ENCODE results near the gene CYP27A1. TPM values are rescaled to one million over a fixed set of nuclear protein-coding genes. Genes with fewer than 3 reads are reported as not detected.

Gene CYP27A1
- total and polyA plus RNA-seq, 7 experiments from 2014 or later: 0.09 to 10.6 (median 3.0) TPM; not detected in 1

GRCh38 chr2:218831378-218831990 is 49.5 kb downstream of the CYP27A1 start, which contains the start of gene PRKAG3:
Gene PRKAG3 (minus strand): TSS chr2:218831803.
- Histone ChIP-seq H3K9me3 (ENCODE audit: control insufficient read depth in 2 of 3, low read length in 3 of 3) (no peaks in the 10 kb centered on the region), H3K27ac (ENCODE audit: low read depth, low read length) (no peak within 1 kb of the TSS), H3K4me1 (ENCODE audit: control insufficient read depth in 2 of 2, insufficient read depth in 2 of 2, low read length in 2 of 2) (no peaks in the 10 kb centered on the region), H3K36me3 (ENCODE audit: control insufficient read depth in 2 of 3, insufficient read depth in 3 of 3, low read length in 3 of 3) (no peaks in the 10 kb centered on the region), H3K27me3 (ENCODE audit: control insufficient read depth in 2 of 2, insufficient read depth in 2 of 2, low read length in 2 of 2) (no peaks in the 10 kb centered on the region), H3K4me3 (ENCODE audit: low read length) (no peak within 1 kb of the TSS)
- H3K4me3 Mint-ChIP-seq: no peak within 1 kb of the TSS
- DNase-seq (no peak), ATAC-seq (no peak)
- H3K9me3 Mint-ChIP-seq: no peaks in the 10 kb centered on the region
- peaks cover 0 to 3% (median 0%) of the 10 kb centered on the region in 7 donors for H3K4me1 Mint-ChIP-seq
- H3K27me3 Mint-ChIP-seq: peaks cover 20 to 41% (median 31%) of the 10 kb centered on the region in 5 donors
- intact Hi-C loops (cut with micrococcal nuclease): no loop called here
- ChIA-PET POLR2A (no interaction called here), CTCF (interaction anchor here (0.6 kb wide), 1 partner anchor 226 kb away, joined by 3 read pairs; no protein-coding TSS in a partner anchor)
- peak within 1 kb of the TSS in 2 of 9 donors; percentile 15 to 46 for H3K27ac Mint-ChIP-seq
- H3K36me3 Mint-ChIP-seq: no peaks in the 10 kb centered on the region

- ChIA-PET CTCF (interaction anchor here (0.6 kb wide), 1 partner anchor 226 kb away, joined by 3 read pairs; no protein-coding TSS in a partner anchor), POLR2A (no interaction called here)
- H3K27me3 Mint-ChIP-seq: peaks cover 23 to 44% (median 35%) of the 10 kb centered on the region in 5 donors
- Histone ChIP-seq H3K4me3 (ENCODE audit: low read length) (no peak overlapping the region), H3K27ac (ENCODE audit: low read depth, low read length) (no peak overlapping the region), H3K9me3 (ENCODE audit: control insufficient read depth in 2 of 3, low read length in 3 of 3) (peaks cover 0 to 1% (median 0%) of the 10 kb centered on the region in 3 experiments), H3K4me1 (ENCODE audit: control insufficient read depth in 2 of 2, insufficient read depth in 2 of 2, low read length in 2 of 2) (no peaks in the 10 kb centered on the region), H3K27me3 (ENCODE audit: control insufficient read depth in 2 of 2, insufficient read depth in 2 of 2, low read length in 2 of 2) (no peaks in the 10 kb centered on the region), H3K36me3 (ENCODE audit: control insufficient read depth in 2 of 3, insufficient read depth in 3 of 3, low read length in 3 of 3) (no peaks in the 10 kb centered on the region)
- peaks cover 0 to 3% (median 0%) of the 10 kb centered on the region in 5 donors for H3K36me3 Mint-ChIP-seq
- no peak overlapping the region for H3K4me3 Mint-ChIP-seq
- peaks cover 0 to 5% (median 3%) of the 10 kb centered on the region in 11 donors for H3K9me3 Mint-ChIP-seq
- peaks cover 0 to 3% (median 0%) of the 10 kb centered on the region in 7 donors for H3K4me1 Mint-ChIP-seq
- ATAC-seq (no peak), DNase-seq (no peak)
- no peak overlapping the region for H3K27ac Mint-ChIP-seq
- intact Hi-C loops (cut with micrococcal nuclease): no loop called here
Observed at GRCh38 chr2:218832081-218832480, 50.1 kb downstream of the CYP27A1 start.

- CTCF ChIA-PET: no interaction called here
- intact Hi-C loops (cut with micrococcal nuclease): no loop called here
- H3K9me3 Mint-ChIP-seq: peaks cover 0 to 9% (median 7%) of the 10 kb centered on the region in 11 donors
- DNase-seq (no peak), ATAC-seq (no peak)
- no peak overlapping the region for H3K27ac Mint-ChIP-seq
- Histone ChIP-seq H3K36me3 (ENCODE audit: control insufficient read depth in 2 of 3, insufficient read depth in 3 of 3, low read length in 3 of 3) (no peaks in the 10 kb centered on the region), H3K4me1 (ENCODE audit: control insufficient read depth in 2 of 2, insufficient read depth in 2 of 2, low read length in 2 of 2) (no peaks in the 10 kb centered on the region), H3K4me3 (ENCODE audit: low read length) (no peak overlapping the region), H3K9me3 (ENCODE audit: control insufficient read depth in 2 of 3, low read length in 3 of 3) (peaks cover 0 to 6% (median 0%) of the 10 kb centered on the region in 3 experiments), H3K27me3 (ENCODE audit: control insufficient read depth in 2 of 2, insufficient read depth in 2 of 2, low read length in 2 of 2) (no peaks in the 10 kb centered on the region), H3K27ac (ENCODE audit: low read depth, low read length) (no peak overlapping the region)
- peaks cover 27 to 48% (median 38%) of the 10 kb centered on the region in 5 donors for H3K27me3 Mint-ChIP-seq
- H3K4me1 Mint-ChIP-seq: peaks cover 0 to 3% (median 0%) of the 10 kb centered on the region in 7 donors
- POLR2A ChIA-PET: no interaction called here
- no peak overlapping the region for H3K4me3 Mint-ChIP-seq
- peaks cover 0 to 5% (median under 1%) of the 10 kb centered on the region in 5 donors for H3K36me3 Mint-ChIP-seq
Observed at GRCh38 chr2:218832520-218832919, 50.6 kb downstream of the CYP27A1 start.

GRCh38 chr2:218833023-218833609 is 51.2 kb downstream of the CYP27A1 start:
- intact Hi-C loops (cut with micrococcal nuclease): no loop called here
- Mint-ChIP-seq H3K36me3 (peaks cover 0 to 7% (median 4%) of the 10 kb centered on the region in 5 donors), H3K27ac (no peak overlapping the region), H3K27me3 (peaks cover 33 to 54% (median 44%) of the 10 kb centered on the region in 5 donors), H3K9me3 (peaks cover 0 to 15% (median 12%) of the 10 kb centered on the region in 11 donors), H3K4me3 (no peak overlapping the region), H3K4me1 (peaks cover 0 to 1% (median 0%) of the 10 kb centered on the region in 7 donors)
- ATAC-seq: no peak
- H3K9me3 ChIP-seq (ENCODE audit: control insufficient read depth in 2 of 3, low read length in 3 of 3): peaks cover 0 to 7% (median 0%) of the 10 kb centered on the region in 3 experiments
- CTCF ChIA-PET: no interaction called here
- no peaks in the 10 kb centered on the region for H3K36me3 ChIP-seq (ENCODE audit: control insufficient read depth in 2 of 3, insufficient read depth in 3 of 3, low read length in 3 of 3)
- POLR2A ChIA-PET: no interaction called here
- H3K27ac ChIP-seq (ENCODE audit: low read depth, low read length): no peak overlapping the region
- H3K27me3 ChIP-seq (ENCODE audit: control insufficient read depth in 2 of 2, insufficient read depth in 2 of 2, low read length in 2 of 2): no peaks in the 10 kb centered on the region
- DNase-seq: no peak
- no peaks in the 10 kb centered on the region for H3K4me1 ChIP-seq (ENCODE audit: control insufficient read depth in 2 of 2, insufficient read depth in 2 of 2, low read length in 2 of 2)
- no peak overlapping the region for H3K4me3 ChIP-seq (ENCODE audit: low read length)

- CTCF ChIA-PET: no interaction called here
- Histone ChIP-seq H3K27me3 (ENCODE audit: control insufficient read depth in 2 of 2, insufficient read depth in 2 of 2, low read length in 2 of 2) (no peaks in the 10 kb centered on the region), H3K9me3 (ENCODE audit: control insufficient read depth in 2 of 3, low read length in 3 of 3) (peaks cover 0 to 7% (median 0%) of the 10 kb centered on the region in 3 experiments), H3K4me3 (ENCODE audit: low read length) (no peak overlapping the region), H3K4me1 (ENCODE audit: control insufficient read depth in 2 of 2, insufficient read depth in 2 of 2, low read length in 2 of 2) (no peaks in the 10 kb centered on the region), H3K27ac (ENCODE audit: low read depth, low read length) (no peak overlapping the region), H3K36me3 (ENCODE audit: control insufficient read depth in 2 of 3, insufficient read depth in 3 of 3, low read length in 3 of 3) (no peaks in the 10 kb centered on the region)
- H3K4me1 Mint-ChIP-seq: peaks cover 0 to 1% (median 0%) of the 10 kb centered on the region in 7 donors
- intact Hi-C loops (cut with micrococcal nuclease): no loop called here
- H3K4me3 Mint-ChIP-seq: no peak overlapping the region
- no peak for DNase-seq
- no peak overlapping the region for H3K27ac Mint-ChIP-seq
- POLR2A ChIA-PET: no interaction called here
- ATAC-seq: no peak
- peaks cover 44 to 62% (median 55%) of the 10 kb centered on the region in 5 donors for H3K27me3 Mint-ChIP-seq
- peaks cover 0 to 8% (median 4%) of the 10 kb centered on the region in 5 donors for H3K36me3 Mint-ChIP-seq
- H3K9me3 Mint-ChIP-seq: peaks cover 0 to 24% (median 14%) of the 10 kb centered on the region in 11 donors
Observed at GRCh38 chr2:218834685-218835084, 52.7 kb downstream of the CYP27A1 start.

- H3K4me3 Mint-ChIP-seq: no peak overlapping the region
- peaks cover 54 to 63% (median 57%) of the 10 kb centered on the region in 5 donors for H3K27me3 Mint-ChIP-seq
- POLR2A ChIA-PET: no interaction called here
- peaks cover 0 to 7% (median 0%) of the 10 kb centered on the region in 3 experiments for H3K9me3 ChIP-seq (ENCODE audit: control insufficient read depth in 2 of 3, low read length in 3 of 3)
- H3K27ac ChIP-seq (ENCODE audit: low read depth, low read length): no peak overlapping the region
- DNase-seq: no peak
- peaks cover 0 to 29% (median 14%) of the 10 kb centered on the region in 11 donors for H3K9me3 Mint-ChIP-seq
- H3K4me1 Mint-ChIP-seq: peaks cover 0 to 1% (median 0%) of the 10 kb centered on the region in 7 donors
- CTCF ChIA-PET: no interaction called here
- H3K36me3 Mint-ChIP-seq: peaks cover 0 to 12% (median 4%) of the 10 kb centered on the region in 5 donors
- no peaks in the 10 kb centered on the region for H3K36me3 ChIP-seq (ENCODE audit: control insufficient read depth in 2 of 3, insufficient read depth in 3 of 3, low read length in 3 of 3)
- ATAC-seq: no peak
- H3K4me1 ChIP-seq (ENCODE audit: control insufficient read depth in 2 of 2, insufficient read depth in 2 of 2, low read length in 2 of 2): no peaks in the 10 kb centered on the region
- no peaks in the 10 kb centered on the region for H3K27me3 ChIP-seq (ENCODE audit: control insufficient read depth in 2 of 2, insufficient read depth in 2 of 2, low read length in 2 of 2)
- no peak overlapping the region for H3K27ac Mint-ChIP-seq
- H3K4me3 ChIP-seq (ENCODE audit: low read length): no peak overlapping the region
- intact Hi-C loops (cut with micrococcal nuclease): no loop called here
Observed at GRCh38 chr2:218837495-218837894, 55.5 kb downstream of the CYP27A1 start.

Measured in naive thymus-derived CD4-positive, alpha-beta T cell (primary cell).